Measurements from ENCODE around the gene NSMCE3.

DNA sequence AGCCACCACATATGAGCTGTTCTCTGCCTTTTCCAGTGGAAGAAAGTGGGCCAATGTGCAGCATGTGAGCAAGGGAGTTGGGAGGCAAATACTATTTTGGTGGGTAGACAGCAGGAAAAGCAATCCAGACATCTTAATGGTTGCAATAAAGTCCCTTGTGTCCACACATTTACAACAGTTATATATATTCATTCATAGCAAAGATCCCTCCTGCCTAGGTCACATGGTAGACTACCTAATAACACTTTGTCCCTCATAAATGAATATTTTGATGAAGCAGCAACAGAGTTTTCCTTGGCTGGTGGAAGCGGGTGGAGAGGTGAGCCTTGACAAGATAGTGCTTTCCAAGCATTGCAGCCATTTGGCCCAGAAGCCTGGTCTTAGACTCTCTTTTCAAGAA is 6.2 kb upstream of the NSMCE3 start:
- TF ChIP-seq, protein P1, sequence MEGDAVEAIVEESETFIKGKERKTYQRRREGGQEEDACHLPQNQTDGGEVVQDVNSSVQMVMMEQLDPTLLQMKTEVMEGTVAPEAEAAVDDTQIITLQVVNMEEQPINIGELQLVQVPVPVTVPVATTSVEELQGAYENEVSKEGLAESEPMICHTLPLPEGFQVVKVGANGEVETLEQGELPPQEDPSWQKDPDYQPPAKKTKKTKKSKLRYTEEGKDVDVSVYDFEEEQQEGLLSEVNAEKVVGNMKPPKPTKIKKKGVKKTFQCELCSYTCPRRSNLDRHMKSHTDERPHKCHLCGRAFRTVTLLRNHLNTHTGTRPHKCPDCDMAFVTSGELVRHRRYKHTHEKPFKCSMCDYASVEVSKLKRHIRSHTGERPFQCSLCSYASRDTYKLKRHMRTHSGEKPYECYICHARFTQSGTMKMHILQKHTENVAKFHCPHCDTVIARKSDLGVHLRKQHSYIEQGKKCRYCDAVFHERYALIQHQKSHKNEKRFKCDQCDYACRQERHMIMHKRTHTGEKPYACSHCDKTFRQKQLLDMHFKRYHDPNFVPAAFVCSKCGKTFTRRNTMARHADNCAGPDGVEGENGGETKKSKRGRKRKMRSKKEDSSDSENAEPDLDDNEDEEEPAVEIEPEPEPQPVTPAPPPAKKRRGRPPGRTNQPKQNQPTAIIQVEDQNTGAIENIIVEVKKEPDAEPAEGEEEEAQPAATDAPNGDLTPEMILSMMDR (conservative IDR thresholded peaks at IDR 0.05; ENCODE audit: low read depth in 2 of 2), result no peak
- TF ChIP-seq EZH2 (IDR thresholded peaks at IDR 0.05; ENCODE audit: low read depth, unreplicated experiment) (no peak), STAT1 (IDR thresholded peaks at IDR 0.05; ENCODE audit: unreplicated experiment) (no peak), CREB1 (CRISPR knock-in tag; IDR thresholded peaks at IDR 0.05; ENCODE audit: low read depth) (no peak), EZH2phosphoT487 (IDR thresholded peaks at IDR 0.05; ENCODE audit: unreplicated experiment) (no peak)

Measured in GM23338 (cell line).